ENCODE results near the gene ATN1.
A peak's percentile ranks its signal among the peaks of the same experiment; 100 is the strongest.

DNA sequence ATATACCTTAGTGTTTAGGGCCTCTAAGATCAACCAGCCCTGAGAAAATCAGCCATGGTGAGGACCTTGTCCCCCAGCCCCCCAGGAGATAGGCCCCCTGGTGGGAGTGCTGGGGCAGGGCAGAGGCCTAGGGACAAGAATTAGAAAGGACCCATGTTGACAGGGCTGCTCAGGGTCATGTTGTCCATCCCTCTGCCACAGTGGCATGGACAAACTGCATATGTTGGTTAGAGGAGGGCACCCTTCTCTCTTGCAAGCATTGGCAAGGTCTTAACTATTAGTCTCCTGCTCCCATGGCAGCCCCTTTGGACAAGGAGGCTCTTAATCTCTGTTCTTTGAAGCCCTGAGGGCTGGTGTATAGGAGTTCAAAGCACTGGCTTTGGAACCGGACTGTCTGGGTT is 22.6 kb downstream of the ATN1 start:
- TF ChIP-seq POLR2A (IDR thresholded peaks at IDR 0.05) (no peak), POLR2AphosphoS5 (IDR thresholded peaks at IDR 0.05) (no peak), EP300 (IDR thresholded peaks at IDR 0.05; ENCODE audit: low read depth) (no peak)
- TF ChIP-seq, protein P1, sequence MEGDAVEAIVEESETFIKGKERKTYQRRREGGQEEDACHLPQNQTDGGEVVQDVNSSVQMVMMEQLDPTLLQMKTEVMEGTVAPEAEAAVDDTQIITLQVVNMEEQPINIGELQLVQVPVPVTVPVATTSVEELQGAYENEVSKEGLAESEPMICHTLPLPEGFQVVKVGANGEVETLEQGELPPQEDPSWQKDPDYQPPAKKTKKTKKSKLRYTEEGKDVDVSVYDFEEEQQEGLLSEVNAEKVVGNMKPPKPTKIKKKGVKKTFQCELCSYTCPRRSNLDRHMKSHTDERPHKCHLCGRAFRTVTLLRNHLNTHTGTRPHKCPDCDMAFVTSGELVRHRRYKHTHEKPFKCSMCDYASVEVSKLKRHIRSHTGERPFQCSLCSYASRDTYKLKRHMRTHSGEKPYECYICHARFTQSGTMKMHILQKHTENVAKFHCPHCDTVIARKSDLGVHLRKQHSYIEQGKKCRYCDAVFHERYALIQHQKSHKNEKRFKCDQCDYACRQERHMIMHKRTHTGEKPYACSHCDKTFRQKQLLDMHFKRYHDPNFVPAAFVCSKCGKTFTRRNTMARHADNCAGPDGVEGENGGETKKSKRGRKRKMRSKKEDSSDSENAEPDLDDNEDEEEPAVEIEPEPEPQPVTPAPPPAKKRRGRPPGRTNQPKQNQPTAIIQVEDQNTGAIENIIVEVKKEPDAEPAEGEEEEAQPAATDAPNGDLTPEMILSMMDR (IDR thresholded peaks at IDR 0.05): peak in 3 of 5 experiments; percentile 9 to 10 (median 10)

Measured in transverse colon (tissue), 4 donors.